C4-2B (cell line): Measurements from ENCODE around the gene ABHD16B.

Source experiments
- ZFX ChIP-seq: fragments of 450-650 bp; IDR thresholded peaks from 2 replicates; pipeline ENCODE4 v1.6.1; 2017
- TF ChIP-seq, protein P1 (sequence below): fragments of 450-650 bp; conservative IDR thresholded peaks from 2 replicates; pipeline ENCODE4 v1.5.1; 2017; ENCODE audit warnings: mild to moderate bottlenecking

- TF ChIP-seq, protein P1, sequence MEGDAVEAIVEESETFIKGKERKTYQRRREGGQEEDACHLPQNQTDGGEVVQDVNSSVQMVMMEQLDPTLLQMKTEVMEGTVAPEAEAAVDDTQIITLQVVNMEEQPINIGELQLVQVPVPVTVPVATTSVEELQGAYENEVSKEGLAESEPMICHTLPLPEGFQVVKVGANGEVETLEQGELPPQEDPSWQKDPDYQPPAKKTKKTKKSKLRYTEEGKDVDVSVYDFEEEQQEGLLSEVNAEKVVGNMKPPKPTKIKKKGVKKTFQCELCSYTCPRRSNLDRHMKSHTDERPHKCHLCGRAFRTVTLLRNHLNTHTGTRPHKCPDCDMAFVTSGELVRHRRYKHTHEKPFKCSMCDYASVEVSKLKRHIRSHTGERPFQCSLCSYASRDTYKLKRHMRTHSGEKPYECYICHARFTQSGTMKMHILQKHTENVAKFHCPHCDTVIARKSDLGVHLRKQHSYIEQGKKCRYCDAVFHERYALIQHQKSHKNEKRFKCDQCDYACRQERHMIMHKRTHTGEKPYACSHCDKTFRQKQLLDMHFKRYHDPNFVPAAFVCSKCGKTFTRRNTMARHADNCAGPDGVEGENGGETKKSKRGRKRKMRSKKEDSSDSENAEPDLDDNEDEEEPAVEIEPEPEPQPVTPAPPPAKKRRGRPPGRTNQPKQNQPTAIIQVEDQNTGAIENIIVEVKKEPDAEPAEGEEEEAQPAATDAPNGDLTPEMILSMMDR = no peak
- TF ChIP-seq ZFX = no peak
These were observed 49.9 kb downstream of the ABHD16B start for GRCh38 chr20:63911176-63911575.
